Measurements from ENCODE around the gene NMRK1.

NMRK1 gene

GRCh38 chr9:75088646-75089372 is 854 bp upstream of the NMRK1 start (continued):
- TF ChIP-seq ZNF335 (tag by site-specific recombination; conservative IDR thresholded peaks at IDR 0.05) (peak; percentile 95), FEZF1 (tag by site-specific recombination; IDR thresholded peaks at IDR 0.05) (no peak), ZNF626 (tag by site-specific recombination; IDR thresholded peaks at IDR 0.05) (no peak), SP2 (tag by site-specific recombination; IDR thresholded peaks at IDR 0.05) (peak; percentile 46), ZNF514 (tag by site-specific recombination; IDR thresholded peaks at IDR 0.05) (no peak), BCL6B (tag by site-specific recombination; IDR thresholded peaks at IDR 0.05) (no peak), ZNF114 (tag by site-specific recombination; IDR thresholded peaks at IDR 0.05) (no peak), ZNF768 (tag by site-specific recombination; IDR thresholded peaks at IDR 0.05) (no peak), ZNF561 (tag by site-specific recombination; IDR thresholded peaks at IDR 0.05; ENCODE audit: borderline replicate concordance) (no peak), ZNF391 (tag by site-specific recombination; IDR thresholded peaks at IDR 0.05; ENCODE audit: borderline replicate concordance, low read depth) (no peak), ZIC2 (tag by site-specific recombination; IDR thresholded peaks at IDR 0.05) (no peak), ZNF501 (tag by site-specific recombination; IDR thresholded peaks at IDR 0.05) (no peak), ZNF416 (tag by site-specific recombination; IDR thresholded peaks at IDR 0.05) (no peak), ZNF24 (tag by site-specific recombination; IDR thresholded peaks at IDR 0.05) (no peak), ZXDB (tag by site-specific recombination; IDR thresholded peaks at IDR 0.05) (no peak), ZSCAN30 (tag by site-specific recombination; IDR thresholded peaks at IDR 0.05) (no peak), ZNF558 (tag by site-specific recombination; IDR thresholded peaks at IDR 0.05) (no peak), KLF17 (tag by site-specific recombination; IDR thresholded peaks at IDR 0.05) (no peak), ZNF362 (tag by site-specific recombination; IDR thresholded peaks at IDR 0.05) (no peak), ZBTB11 (tag by site-specific recombination; conservative IDR thresholded peaks at IDR 0.05; ENCODE audit: low read depth) (peak; percentile 28; the same call in 1 of the 2 replicates), KLF9 (tag by site-specific recombination; IDR thresholded peaks at IDR 0.05; ENCODE audit: low read depth) (peak; percentile 11; the same call in 1 of the 2 replicates), GLIS2 (tag by site-specific recombination; IDR thresholded peaks at IDR 0.05) (0 out of 2 replicates have a peak, but pooled peaks have one; percentile 21), ZNF624 (tag by site-specific recombination; IDR thresholded peaks at IDR 0.05) (no peak), ZNF560 (tag by site-specific recombination; IDR thresholded peaks at IDR 0.05; ENCODE audit: borderline replicate concordance) (no peak), GLI2 (tag by site-specific recombination; IDR thresholded peaks at IDR 0.05; ENCODE audit: borderline replicate concordance, low read depth) (no peak), ZNF302 (tag by site-specific recombination; IDR thresholded peaks at IDR 0.05; ENCODE audit: low read depth) (no peak), PRDM10 (tag by site-specific recombination; IDR thresholded peaks at IDR 0.05) (peak; percentile 89), ZNF701 (tag by site-specific recombination; IDR thresholded peaks at IDR 0.05) (no peak), ZNF146 (tag by site-specific recombination; IDR thresholded peaks at IDR 0.05) (no peak), SCRT2 (tag by site-specific recombination; IDR thresholded peaks at IDR 0.05) (no peak), ZNF223 (tag by site-specific recombination; IDR thresholded peaks at IDR 0.05) (peak; percentile 98)

Data from HEK293 (cell line).